DLD1 (cell line): ENCODE data around the gene ZNF624.
"Not testable (repeated sequence)": the region's sequence is repeated elsewhere in the genome, so short reads cannot be mapped to it uniquely, and the experiment has no call there.

Experiments
- in situ Hi-C: cut with HindIII; loops from 2 replicates; pipeline ENCODE4 v1.10.0; 2017; ENCODE audit warnings: low sequenced_read_pairs

ZNF624 gene

GRCh38 chr17:16653367-16654041 is at the start of gene ZNF624:
Gene ZNF624 (minus strand): TSS chr17:16653850.
- in situ Hi-C loops = no loop called here

GRCh38 chr17:16697603-16698002 is 44.0 kb upstream of the ZNF624 start:
- in situ Hi-C loops = not testable (repeated sequence)

- in situ Hi-C loops = not testable (repeated sequence)
Observed at GRCh38 chr17:16690447-16690846, 36.8 kb upstream of the ZNF624 start.

- in situ Hi-C loops = not testable (repeated sequence)
Observed at GRCh38 chr17:16689731-16690281, 36.2 kb upstream of the ZNF624 start, which contains the start of gene CCDC144A. Gene CCDC144A (plus strand): TSS chr17:16690241. CDS start chr17:16690401, 160 bp downstream.

GRCh38 chr17:16687151-16687550 is 33.5 kb upstream of the ZNF624 start:
- in situ Hi-C loops = not testable (repeated sequence)

GRCh38 chr17:16686019-16686418 is 32.4 kb upstream of the ZNF624 start:
- in situ Hi-C loops = not testable (repeated sequence)

- in situ Hi-C loops = not testable (repeated sequence)
Observed at GRCh38 chr17:16683290-16684138, 29.9 kb upstream of the ZNF624 start.

GRCh38 chr17:16676676-16677268 is 23.1 kb upstream of the ZNF624 start:
- in situ Hi-C loops = no loop called here

GRCh38 chr17:16666907-16667636 is 13.4 kb upstream of the ZNF624 start:
- in situ Hi-C loops = not testable (repeated sequence)

- in situ Hi-C loops = not testable (repeated sequence)
Observed at GRCh38 chr17:16666553-16666906, 12.9 kb upstream of the ZNF624 start.

- in situ Hi-C loops = no loop called here
Observed at GRCh38 chr17:16662936-16663335, 9.3 kb upstream of the ZNF624 start.

GRCh38 chr17:16661217-16661616 is 7.6 kb upstream of the ZNF624 start:
- in situ Hi-C loops = no loop called here

- in situ Hi-C loops = no loop called here
Observed at GRCh38 chr17:16652847-16653366, 743 bp downstream of the ZNF624 start.

GRCh38 chr17:16652252-16652651 is 1.4 kb downstream of the ZNF624 start:
- in situ Hi-C loops = no loop called here

- in situ Hi-C loops = no loop called here
Observed at GRCh38 chr17:16649585-16649984, 4.1 kb downstream of the ZNF624 start.

GRCh38 chr17:16639438-16639837 is 14.2 kb downstream of the ZNF624 start:
- in situ Hi-C loops = no loop called here

GRCh38 chr17:16623282-16623681 is 30.4 kb downstream of the ZNF624 start:
- in situ Hi-C loops = no loop called here

- in situ Hi-C loops = no loop called here
Observed at GRCh38 chr17:16622540-16623277, 30.9 kb downstream of the ZNF624 start.

- in situ Hi-C loops = no loop called here
Observed at GRCh38 chr17:16617481-16618060, 36.1 kb downstream of the ZNF624 start.
